Measurements from ENCODE around the gene CNOT6.
"Not testable (repeated sequence)": the region's sequence is repeated elsewhere in the genome, so short reads cannot be mapped to it uniquely, and the experiment has no call there.

The CNOT6 gene

DNA sequence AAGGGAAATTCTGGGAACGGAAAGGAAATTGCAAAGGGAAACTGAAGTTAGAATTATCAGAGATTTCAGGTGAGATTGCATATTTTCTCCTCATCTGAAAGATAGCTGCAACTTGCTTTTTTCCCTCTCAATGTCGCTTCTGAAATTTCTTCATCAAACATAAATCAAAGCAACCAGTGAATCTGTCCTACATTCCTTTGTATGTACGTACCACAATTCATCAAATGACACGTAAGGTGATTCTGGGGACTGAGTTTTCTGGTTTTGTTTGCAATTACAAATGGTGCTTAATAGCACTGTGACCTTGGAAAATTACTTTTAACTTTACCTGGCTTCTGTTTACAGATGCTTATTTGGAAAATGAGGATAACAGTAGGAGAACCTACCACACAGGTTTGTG is 21.9 kb upstream of the CNOT6 start:
- DNase-seq = no peak

DNA sequence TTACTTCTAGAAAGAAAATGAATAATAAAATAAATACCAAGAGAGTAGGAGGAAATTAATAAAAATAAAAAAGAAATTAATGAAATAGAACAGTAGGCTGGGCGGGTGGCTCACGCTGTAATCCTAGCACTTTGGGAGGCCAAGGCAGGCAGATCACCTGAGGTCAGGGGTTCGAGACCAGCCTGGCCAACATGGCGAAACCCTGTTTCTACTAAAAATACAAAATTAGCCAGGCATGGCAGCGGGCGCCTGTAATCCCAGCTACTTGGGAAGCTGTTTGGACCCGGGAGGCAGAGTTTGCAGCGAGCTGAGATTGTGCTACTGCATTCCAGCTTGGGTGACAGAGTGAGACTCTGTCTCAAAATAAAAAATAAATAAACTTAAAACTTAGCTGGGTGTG is 20.8 kb upstream of the CNOT6 start:
- DNase-seq = not testable (repeated sequence)

DNA sequence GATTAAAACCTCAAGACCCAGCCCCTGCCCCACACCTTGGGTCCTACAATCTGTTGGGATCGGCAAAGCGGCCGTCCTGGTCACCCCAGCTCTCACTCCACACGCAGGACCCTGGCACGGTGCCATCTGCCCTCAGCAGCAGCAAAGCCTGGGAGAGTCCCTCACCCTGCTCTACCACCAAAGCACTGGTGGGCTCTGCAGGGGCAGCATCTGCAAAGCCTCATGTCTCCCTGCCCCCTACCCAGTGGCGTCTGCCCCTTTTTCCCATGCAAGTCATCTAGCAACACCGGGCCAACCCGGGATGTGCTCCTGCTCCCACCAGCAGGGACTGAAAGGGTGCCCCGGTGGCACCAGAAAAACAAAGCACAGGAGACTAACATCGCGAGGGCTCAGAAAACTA is 19.6 kb upstream of the CNOT6 start:
- no peak for DNase-seq

DNA sequence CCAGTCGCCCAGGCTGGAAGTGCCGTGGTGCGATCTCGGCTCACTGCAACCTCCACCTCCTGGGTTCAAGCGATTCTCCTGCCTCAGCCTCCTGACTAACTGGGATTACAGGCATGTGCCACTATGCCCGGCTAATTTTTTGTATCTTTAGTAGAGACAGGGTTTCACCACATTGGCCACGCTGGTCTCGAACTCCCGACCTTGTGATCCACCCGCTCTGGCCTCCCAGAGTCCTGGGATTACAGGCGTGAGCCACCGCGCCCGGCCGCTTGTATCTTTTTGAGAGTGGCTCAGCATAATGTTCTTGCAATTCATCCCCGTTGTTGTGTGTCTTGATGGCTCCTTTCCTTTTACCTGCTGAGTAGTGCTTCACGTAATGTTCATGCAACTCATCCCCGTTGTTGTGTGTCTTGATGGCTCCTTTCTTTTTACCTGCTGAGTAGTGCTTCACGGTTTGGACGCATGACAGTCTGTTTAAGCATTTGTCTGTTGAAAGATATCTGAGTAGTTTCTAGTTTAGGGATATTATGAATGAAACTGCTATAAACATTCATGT is 18.1 kb upstream of the CNOT6 start:
- not testable (repeated sequence) for DNase-seq

DNA sequence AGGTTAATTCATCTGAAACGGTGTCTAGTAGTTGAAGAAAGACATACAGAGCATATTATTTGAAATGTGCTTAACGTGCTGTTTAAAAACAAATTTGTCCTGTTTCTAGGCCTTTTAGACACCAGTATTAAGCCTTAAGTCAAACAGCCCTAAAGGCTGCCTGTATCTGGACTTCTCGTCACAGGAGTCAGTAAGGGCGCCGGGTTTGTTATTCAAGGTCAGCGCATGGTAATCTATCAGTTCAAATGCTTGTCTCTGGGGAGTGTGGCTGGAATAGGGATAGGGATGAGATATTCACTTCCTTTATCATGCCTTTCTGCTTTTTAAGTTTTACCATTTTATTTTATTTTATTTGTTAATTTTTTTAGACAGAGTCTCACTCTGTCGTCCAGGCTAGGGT is 9.4 kb upstream of the CNOT6 start:
- DNase-seq = no peak

DNA sequence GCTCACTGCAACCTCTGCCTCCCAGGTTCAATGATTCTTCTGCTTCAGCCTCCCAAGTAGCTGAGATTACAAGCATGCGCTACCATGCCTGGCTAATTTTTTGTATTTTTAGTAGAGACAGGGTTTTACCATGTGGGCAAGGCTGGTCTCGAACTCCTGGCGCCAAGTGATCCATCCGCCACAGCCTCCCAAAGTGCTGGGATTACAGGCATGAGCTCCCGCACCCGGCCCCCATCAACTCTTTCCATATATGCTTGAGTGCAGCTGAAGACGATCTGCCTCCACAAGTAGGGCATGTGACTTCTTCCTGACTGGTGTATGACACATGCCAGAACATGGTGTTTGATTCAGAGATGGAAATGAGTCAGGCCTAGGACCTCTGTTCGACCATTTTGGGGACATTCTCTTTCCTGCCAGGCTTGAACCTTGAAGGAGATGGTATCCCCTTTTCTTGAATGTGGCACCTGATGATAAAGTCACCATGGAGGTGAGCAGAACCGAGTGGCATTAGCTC is 7.5 kb upstream of the CNOT6 start:
- DNase-seq = no peak

DNA sequence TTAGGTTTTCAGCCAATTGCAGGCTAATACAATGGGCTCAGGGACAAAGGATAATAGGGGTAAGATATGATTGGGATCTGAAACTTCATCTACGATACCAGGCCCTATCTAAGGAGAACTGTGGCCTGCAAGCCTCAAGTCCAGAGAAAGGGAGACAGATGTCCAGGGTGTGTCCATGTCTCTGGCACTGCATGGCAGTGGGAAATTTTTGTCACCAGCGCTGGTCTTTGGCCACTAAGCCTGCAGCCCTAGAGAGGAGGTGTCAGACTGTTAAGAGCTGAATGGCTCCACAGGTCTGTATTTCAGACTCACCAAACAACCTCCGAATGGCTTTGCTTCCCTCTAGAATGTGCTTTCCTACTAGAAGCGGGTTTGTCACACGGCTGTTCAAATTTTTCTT is 6.6 kb upstream of the CNOT6 start:
- no peak for DNase-seq

DNA sequence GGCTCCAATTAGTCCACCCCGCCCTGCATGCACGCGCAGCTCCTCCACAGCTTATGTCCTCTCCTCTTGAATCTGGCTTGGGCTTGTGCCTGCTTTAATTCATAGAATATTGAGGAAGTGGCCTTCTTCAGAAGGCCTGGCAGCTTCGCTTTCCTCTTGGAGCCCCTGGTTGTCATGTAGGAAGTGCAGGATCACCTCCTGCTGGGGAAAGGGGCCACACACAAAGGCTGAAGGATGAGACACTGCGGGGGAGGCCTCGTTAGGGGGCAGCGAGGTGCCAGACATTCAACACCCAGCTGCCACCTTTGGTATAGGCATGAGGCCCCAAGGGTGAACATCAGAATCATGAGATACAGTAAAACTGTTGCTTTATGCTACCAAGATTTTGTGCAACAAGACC is 2.7 kb upstream of the CNOT6 start:
- no peak for DNase-seq

DNA sequence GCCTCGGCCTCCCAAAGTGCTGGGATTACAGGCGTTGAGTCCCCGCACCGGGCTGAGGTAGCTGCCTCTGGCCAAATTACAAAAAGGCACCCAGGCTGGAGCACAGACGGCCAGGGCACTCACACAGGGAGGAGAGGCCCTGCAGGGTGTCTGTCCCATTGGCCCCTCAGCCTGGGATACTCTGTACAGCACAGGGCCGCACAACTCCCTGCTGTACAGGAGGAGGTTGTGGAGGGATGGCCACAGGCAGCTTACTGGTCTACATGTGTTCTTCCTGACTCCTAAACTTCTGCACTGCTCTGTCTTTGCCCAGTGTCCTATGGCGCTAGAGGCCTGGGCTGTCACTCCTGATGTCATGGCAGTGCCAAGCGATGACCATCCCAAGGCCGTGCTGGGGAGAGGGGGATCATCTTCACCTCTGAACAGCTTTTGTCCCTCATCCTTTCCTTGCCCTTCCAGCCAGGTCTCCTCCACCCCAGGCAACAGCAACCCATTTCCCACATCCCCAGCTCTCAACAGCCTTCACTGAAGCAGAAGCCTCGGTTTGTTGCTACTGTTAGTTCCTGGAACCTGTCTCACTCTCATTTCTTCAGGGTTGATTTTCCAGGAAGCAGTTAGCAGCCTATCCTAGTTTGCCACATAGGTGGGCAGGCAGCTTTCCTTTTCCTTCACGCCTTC is 1.8 kb upstream of the CNOT6 start:
- DNase-seq = no peak

DNA sequence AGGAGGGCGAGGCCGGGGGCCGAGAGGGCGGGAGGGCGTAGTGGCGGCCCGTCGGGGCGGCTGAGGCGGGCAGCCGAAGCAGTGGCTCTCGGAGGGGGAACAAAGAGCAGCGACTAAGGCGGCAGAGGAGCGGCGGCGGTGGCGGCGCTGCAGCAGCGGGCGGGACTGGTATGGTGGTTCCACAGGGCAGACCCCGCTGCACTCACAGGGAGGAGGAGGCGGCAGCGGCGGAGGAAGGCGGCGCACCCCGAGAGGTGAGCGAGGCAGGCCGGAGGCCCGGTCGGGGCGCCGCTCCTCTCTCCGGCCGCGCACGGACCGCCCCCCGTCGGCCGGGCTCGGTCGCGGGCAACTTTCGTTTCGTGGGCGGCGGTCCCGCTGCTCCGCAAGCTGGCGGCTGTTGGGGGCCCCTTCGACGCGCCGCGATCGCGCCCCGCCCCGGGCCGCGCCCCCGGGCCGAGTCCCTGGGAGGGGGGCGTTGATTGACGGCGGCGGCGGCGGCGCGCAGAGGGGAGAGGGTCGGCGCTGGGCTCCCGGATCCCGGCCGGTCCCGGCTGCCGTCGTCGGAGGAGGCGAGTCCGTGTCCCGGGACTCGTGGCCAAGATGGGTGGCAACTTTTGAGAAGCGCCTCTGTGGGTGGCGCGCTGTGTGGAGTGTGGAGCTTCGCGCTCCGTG is 467 bp downstream of the CNOT6 start:
- peak; percentile 68 for DNase-seq

DNA sequence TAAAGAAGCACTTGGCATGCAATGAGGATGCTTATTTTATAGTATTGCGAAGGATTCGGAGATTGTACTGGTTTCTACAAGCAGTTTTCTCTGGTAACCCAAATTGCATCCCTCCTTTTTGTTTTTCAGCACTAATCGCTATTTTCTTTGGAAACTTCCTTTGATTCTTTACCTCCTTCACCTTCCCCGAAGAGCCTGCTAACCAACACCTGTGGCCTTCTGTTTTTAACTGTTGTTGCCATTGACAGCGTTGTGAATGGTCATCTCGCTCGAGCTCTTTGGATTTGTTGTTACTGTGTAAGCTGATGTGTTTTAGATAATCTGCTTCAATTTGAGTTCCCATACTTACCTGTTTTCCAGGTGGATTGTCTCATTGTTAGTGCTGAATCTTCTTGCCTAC is 1.1 kb downstream of the CNOT6 start:
- no peak for DNase-seq

DNA sequence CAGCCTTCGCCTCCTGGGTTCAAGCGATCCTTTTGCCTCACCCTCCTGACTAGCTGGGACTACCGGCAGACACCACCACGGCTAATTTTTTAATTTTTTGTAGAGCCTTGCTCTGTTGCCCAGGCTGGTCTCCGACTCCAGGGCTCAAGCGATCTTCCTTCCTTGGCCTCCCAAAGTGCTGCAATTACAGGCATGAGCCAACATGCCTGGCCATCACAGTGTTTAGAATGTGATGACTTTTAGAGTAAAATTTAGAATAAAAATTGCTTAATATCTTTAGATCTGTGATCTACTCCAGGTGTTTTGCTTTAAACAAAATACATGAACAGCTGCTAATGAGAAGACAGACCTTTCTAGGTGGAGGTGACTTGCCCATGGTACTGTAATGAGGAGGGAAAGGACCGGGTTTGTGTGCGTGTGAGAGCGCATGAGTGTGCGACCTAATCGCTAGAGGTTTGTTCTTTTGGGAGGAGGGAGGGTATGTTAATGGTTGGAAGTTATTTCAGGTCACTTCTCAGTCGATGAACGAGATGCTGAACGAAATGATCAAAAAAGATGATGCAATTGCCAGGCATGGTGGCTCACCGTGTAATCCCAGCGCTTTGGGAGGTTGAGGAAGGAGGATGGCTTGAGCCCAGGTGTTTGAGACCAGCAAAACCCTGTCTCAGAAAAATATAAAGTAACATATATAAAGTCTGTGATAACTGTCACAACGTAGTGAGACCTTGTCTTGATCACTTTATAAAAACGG is 2.0 kb downstream of the CNOT6 start:
- no peak for DNase-seq

DNA sequence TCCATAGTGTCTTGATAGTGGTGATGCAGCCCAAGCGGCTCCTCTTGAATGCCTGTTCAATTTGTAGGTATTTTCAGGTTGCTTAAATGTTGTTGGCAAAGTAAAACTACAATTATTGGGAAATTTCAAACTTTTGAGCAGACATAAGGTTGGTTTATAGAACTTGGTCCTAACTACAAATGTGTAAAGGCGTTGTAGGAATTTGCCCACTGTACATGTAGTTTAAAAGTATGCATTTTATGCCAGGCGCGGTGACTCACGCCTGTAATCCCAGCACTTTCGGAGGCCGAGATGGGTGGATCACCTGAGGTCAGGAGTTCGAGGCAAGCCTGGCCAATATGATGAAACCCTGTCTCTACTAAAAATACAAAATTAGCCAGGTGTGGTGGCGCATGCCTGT is 2.6 kb downstream of the CNOT6 start:
- not testable (repeated sequence) for DNase-seq

DNA sequence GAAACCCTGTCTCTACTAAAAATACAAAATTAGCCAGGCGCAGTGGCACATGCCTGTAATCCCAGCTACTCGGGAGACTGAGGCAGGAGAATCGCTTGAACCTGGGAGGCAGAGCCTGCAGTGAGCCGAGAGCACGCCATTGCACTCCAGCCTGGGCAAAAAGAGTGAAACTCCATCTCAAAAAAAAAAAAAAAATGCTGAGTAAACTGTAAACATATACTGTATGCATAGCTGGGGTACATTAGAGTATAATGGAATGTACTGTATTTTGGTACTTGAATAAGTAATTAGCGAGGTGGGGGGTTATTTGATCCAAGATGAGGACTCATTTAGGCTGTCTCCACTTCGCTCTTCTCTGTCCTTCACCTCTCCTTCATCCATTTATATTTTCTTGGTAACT is 3.7 kb downstream of the CNOT6 start:
- DNase-seq = not testable (repeated sequence)

DNA sequence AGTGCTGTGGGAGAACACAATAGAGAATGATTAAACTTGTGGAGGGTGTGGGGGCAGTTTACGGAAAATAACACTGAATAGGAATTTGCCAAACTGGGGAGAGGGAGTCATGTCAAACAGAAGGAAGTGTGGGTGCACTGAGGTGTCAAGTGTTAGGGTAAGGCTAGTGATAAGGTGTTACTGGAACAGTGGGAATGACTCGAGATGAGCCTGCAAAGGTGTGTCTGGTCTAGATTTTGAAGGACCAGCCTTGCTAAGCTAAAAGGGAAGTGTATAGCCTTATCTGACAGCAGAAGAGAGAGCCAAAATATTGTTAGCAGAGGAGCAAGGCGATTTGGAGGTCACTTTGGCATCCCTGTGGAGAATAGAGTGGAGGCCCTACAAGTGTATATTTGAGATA is 4.2 kb downstream of the CNOT6 start:
- DNase-seq = no peak

DNA sequence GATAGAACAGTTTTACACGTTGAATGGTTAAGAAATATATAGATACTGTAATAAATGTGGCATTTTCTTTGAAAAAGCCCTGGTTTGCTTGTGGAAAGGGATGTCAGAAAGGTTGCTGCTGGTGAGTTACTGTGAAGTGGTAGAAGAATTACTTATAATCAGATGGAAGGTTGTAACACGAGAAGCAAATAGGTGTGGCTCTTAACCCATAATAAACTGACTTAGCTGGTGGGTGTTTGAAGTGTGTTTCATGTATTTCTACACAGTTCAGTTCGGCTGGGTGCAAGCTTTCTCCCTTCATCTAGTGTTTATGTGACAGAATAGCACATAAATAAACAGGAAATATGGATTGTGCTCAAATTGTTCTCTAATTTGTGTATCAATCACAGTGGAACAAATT is 5.5 kb downstream of the CNOT6 start:
- no peak for DNase-seq

DNA sequence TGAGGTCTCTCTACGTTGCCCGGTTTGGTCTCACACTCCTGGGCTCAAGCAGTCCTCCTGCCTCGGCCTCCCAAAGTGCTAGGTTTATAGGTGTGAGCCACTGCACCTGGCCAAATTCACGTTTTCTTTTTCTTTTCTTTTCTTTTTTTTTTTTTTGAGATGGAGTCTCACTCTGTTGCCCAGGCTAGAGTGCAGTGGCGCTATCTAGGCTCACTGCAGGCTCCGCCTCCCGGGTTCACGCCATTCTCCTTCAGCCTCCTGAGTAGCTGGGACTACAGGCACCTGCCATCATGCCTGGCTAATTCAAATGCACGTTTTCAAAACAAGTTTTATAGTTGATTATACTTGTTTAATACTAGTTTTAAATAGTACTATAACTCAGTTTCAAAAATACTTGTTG is 6.1 kb downstream of the CNOT6 start:
- peak; percentile 10 for DNase-seq

DNA sequence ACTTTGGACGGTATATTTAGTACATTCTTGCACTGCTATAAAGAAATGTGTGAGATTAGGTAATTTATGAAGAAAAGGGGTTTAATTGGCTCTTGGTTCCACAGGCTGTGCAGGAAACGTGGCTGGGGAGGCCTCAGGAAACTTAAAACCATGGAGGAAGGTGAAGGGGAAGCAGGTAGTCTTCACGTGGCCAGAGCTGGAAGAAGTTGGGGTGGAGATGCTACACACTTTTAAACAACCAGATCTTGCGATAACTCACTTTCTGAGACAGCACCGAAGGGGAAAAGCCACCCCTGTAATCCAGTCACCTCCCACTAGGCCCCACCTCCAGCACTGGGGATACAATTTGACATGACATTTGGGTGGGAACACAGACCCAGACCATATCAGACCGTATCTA is 13.5 kb downstream of the CNOT6 start:
- DNase-seq = no peak

DNA sequence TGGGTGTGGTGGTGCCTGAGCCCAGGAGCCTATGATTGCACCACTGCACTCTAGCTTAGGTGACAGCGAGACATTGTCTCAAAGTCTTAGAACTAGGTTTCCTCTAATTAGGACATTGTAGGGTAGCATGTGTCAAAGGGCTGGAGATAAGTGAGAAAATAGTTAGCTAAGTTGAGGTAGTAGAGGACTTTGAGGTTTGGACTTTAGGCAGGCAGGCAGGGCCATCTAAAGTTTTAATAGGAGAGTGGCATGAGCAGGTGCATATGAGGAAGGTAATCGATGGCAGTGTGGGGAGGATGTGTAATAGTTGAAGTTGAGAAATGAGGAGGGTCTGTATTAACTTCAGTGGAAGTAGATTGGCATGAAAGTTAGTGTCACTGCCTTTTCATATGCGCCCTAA is 21.1 kb downstream of the CNOT6 start:
- no peak for DNase-seq

DNA sequence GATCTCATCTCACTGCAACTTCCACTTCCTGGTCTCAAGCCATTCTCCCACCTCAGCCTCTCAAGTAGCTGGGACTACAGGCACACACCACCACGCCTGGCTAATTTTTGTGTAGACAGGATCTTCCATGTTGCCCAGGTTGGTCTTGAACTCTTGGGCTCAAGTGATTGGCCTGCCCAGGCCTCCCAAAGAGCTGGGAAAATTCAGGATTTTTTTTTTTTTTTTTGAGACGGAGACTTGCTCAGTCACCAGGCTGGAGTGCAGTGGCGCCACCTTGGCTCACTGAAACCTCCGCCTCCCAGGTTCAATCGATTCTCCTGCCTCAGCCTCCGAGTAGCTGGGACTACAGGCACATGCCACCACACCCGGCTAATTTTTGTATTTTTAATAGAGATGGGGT is 21.8 kb downstream of the CNOT6 start:
- DNase-seq = not testable (repeated sequence)

DNA sequence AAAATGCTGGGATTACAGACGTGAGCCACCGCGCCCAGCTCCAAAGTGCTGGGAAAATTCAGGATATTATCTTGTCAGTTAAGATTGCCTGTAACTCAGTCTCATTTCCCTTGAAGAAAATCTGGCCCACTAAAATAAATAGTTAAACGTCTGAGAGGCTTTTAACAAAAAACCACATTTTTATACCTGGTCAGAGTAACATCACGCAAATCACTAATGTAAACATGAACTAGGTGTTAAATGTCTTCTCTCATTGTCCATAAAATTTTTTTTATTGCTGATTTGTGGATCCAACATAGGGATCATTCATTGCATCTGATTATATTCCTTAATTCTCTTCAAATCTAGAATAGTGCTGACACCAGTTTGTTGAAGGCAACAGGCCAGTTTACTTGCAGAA is 22.3 kb downstream of the CNOT6 start:
- DNase-seq = no peak

DNA sequence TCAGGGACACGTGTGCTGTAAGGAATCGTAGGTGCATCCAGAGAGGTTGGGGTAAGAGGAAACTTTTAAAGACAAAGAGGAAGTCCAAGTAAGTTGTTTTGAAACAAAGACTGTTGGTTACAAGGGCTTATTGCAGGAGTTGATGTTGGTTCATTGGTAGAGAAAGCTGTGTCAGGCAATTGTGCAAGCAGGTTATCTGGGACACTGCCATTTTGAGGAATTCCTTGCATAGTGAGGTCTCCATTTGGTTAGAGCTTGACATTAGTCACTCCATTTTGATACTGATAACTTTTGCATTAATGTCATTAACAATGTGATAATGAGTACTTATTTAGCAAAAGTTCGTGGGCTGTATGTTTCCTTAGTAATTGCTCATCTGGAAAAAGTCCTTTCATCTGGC is 24.9 kb downstream of the CNOT6 start:
- DNase-seq = no peak

DNA sequence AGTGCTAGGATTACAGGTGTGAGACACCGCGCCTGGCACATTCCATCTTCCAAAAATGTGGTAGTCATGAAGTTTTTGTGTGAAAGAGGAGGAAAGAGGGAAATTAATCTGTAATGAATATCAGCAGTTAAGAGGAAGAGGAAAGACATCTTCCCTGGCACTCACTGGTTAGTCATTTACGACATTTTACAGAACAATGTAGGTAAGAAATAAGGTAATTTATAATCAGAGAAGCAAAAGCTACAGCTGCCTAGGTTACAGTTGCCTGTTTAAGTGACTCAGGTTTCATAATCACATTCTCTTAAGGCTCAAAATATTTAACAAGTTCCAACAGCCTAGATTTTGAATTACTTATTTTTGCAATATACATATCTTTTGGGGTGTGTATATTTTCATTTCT is 26.9 kb downstream of the CNOT6 start:
- no peak for DNase-seq

DNA sequence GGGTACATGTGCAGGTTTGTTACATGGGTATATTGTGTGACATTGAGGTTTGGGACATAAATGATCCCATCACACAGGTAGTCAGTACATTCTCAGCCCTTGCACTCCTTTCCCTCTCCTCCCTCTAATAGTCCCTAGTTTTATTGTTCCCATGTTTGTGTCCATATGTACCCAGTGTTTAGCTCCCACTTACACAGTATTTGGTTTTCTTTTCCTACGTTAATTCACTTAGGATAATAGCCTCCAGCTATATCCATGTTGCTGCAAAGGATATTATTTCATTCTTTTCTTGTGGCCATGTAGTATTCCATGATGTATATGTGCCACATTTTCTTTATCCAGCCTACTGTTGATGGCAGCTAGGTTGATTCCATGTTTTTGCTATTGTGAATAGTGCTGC is 27.4 kb downstream of the CNOT6 start:
- DNase-seq = no peak

Measured in DMS53 (cell line).